ENCODE results near the gene GRID2.

GRCh38 chr4:92451782-92452181, 148.0 kb downstream of the GRID2 start:
- TF ChIP-seq POLR2AphosphoS5 (IDR thresholded peaks at IDR 0.05) (no peak), CTCF (IDR thresholded peaks at IDR 0.05) (no peak), POLR2A (IDR thresholded peaks at IDR 0.05) (no peak), EP300 (IDR thresholded peaks at IDR 0.05; ENCODE audit: low read depth) (no peak)

Data from transverse colon (tissue), 4 donors.